Liver (tissue), 9 donors: ENCODE results near the gene SLC25A43. TPM values are rescaled to one million over a fixed set of nuclear protein-coding genes. Genes with fewer than 3 reads are reported as not detected.
A peak's percentile ranks its signal among the peaks of the same experiment; 100 is the strongest.

Source experiments
- DNase-seq: peaks from one replicate; pipeline ENCODE4 v3.0.0-alpha.2; 2017; ENCODE audit warnings: low spot score
- H3K27ac ChIP-seq, 2 donors: one replicate each; pipeline ENCODE4 v1.7.0; 2013; ENCODE audit warnings: inconsistent platforms in 2 of 2, low read length in 2 of 2, control low read depth in 1 of 2, low read depth in 1 of 2, mild to moderate bottlenecking in 1 of 2
- H3K27me3 ChIP-seq, 4 donors: one replicate each; pipeline versions ENCODE4 v1.6.1 to v1.7.0; 2013; ENCODE audit warnings: low read length in 3 of 4, inconsistent platforms in 1 of 4, mild to moderate bottlenecking in 1 of 4, moderate library complexity in 1 of 4; ENCODE audit not compliant: control insufficient read depth in 4 of 4, insufficient read depth in 4 of 4
- H3K36me3 ChIP-seq, 4 donors: one replicate each; pipeline versions ENCODE4 v1.6.1 to v1.7.0; 2013; ENCODE audit warnings: low read length in 3 of 4, mild to moderate bottlenecking in 3 of 4, low read depth in 1 of 4, moderate library complexity in 1 of 4; ENCODE audit not compliant: control insufficient read depth in 4 of 4, insufficient read depth in 3 of 4
- H3K4me1 ChIP-seq, 4 donors: one replicate each; pipeline versions ENCODE4 v1.6.1 to v1.7.0; 2013; ENCODE audit warnings: low read length in 3 of 4, mild to moderate bottlenecking in 3 of 4, moderate library complexity in 1 of 4; ENCODE audit not compliant: control insufficient read depth in 4 of 4, insufficient read depth in 4 of 4
- H3K4me3 ChIP-seq, 3 donors: one replicate each; pipeline versions ENCODE4 v1.6.1 to v1.7.0; 2013; ENCODE audit warnings: low read length in 3 of 3, control low read depth in 1 of 3, low read depth in 1 of 3, mild to moderate bottlenecking in 1 of 3
- H3K9ac ChIP-seq, 2 donors: one replicate each; pipeline ENCODE4 v1.7.0; 2013; ENCODE audit warnings: low read length in 2 of 2, mild to moderate bottlenecking in 2 of 2, moderate library complexity in 2 of 2, control low read depth in 1 of 2, low read depth in 1 of 2
- H3K9me3 ChIP-seq, 4 donors: one replicate each; pipeline versions ENCODE4 v1.6.1 to v1.7.0; 2013; ENCODE audit warnings: low read length in 3 of 4; ENCODE audit not compliant: control insufficient read depth in 4 of 4
- ATF3 ChIP-seq: IDR thresholded peaks from 2 replicates; pipeline ENCODE4 v1.6.1; 2016; ENCODE audit warnings: antibody characterized with exemption
- CTCF ChIP-seq: fragments of 150-350 bp; IDR thresholded peaks from 2 replicates; pipeline ENCODE4 v1.5.1; 2017; ENCODE audit warnings: improper control_type of control experiment, low read depth, low read length; ENCODE audit not compliant: missing input control
- EGR1 ChIP-seq, 2 donors: IDR thresholded peaks; 2 replicates each; pipeline ENCODE4 v1.6.1; 2016 to 2018; ENCODE audit warnings: antibody characterized with exemption in 2 of 2, low read depth in 2 of 2
- FOXA2 ChIP-seq: IDR thresholded peaks from 2 replicates; pipeline ENCODE4 v1.6.1; 2016; ENCODE audit warnings: antibody characterized with exemption
- HNF4A ChIP-seq, 2 donors: conservative IDR thresholded peaks; 2 replicates each; pipeline ENCODE4 v1.6.1; 2016; ENCODE audit warnings: antibody characterized with exemption in 2 of 2, mild to moderate bottlenecking in 2 of 2
- HNF4G ChIP-seq: IDR thresholded peaks from 2 replicates; pipeline ENCODE4 v1.6.1; 2016; ENCODE audit warnings: antibody characterized with exemption
- MAX ChIP-seq: IDR thresholded peaks from 2 replicates; pipeline ENCODE4 v1.6.1; 2016; ENCODE audit warnings: antibody characterized with exemption
- NR2F2 ChIP-seq: IDR thresholded peaks from 2 replicates; pipeline ENCODE4 v1.6.1; 2016; ENCODE audit warnings: antibody characterized with exemption
- RAD21 ChIP-seq, 2 donors: IDR thresholded peaks; 2 replicates each; pipeline ENCODE4 v1.6.1; 2016; ENCODE audit warnings: antibody characterized with exemption in 2 of 2, mild to moderate bottlenecking in 2 of 2
- REST ChIP-seq: IDR thresholded peaks from 2 replicates; pipeline ENCODE4 v1.6.1; 2016; ENCODE audit warnings: antibody characterized with exemption, mild to moderate bottlenecking
- RXRA ChIP-seq, 2 donors: IDR thresholded peaks; 2 replicates each; pipeline ENCODE4 v1.6.1; 2017 to 2018; ENCODE audit warnings: antibody characterized with exemption in 2 of 2, mild to moderate bottlenecking in 1 of 2
- SP1 ChIP-seq: IDR thresholded peaks from 2 replicates; pipeline ENCODE4 v1.6.1; 2018; ENCODE audit warnings: antibody characterized with exemption, mild to moderate bottlenecking
- YY1 ChIP-seq: IDR thresholded peaks from 2 replicates; pipeline ENCODE4 v1.6.1; 2016; ENCODE audit warnings: antibody characterized with exemption, mild to moderate bottlenecking
- WGBS: extraction: QIAGEN DNeasy Blood & Tissue Kit; methylation state at CpG from one replicate; pipeline ENCODE4 v1.1.7; 2013; 5-methylcytosine and 5-hydroxymethylcytosine counted together
- polyA plus RNA-seq, 2 donors: library from polyadenylated mRNA; stranded (reverse) in 1 of 2; unstranded in 1 of 2; fragments of 200-250 nt in 1 of 2; fragments of >200 nt in 1 of 2; fragmentation: Nextera tagmentation in 1 of 2; extraction: Ambion mirVana in 1 of 2; gene quantifications; one replicate each; pipeline versions ENCODE4 v1.2.1 to v1.2.3, GENCODE V29; 2013 to 2015
- total RNA-seq, 2 donors: library from RNA; depleted of rRNA; stranded (reverse); fragments of >200 nt; gene quantifications; one replicate each; pipeline ENCODE4 v1.2.3, GENCODE V29; 2014
- donor health status: healthy.
- donor health status: healthy.
- donor health status: healthy.
- donor health status: healthy.
- donor health status: healthy.

The SLC25A43 gene
- total and polyA plus RNA-seq, 4 donors: 4.5 to 10.9 (median 5.6) TPM

- peak; percentile 69 for DNase-seq
- 13% methylated on average over 48 of the region's 48 CpGs for WGBS
These were observed 83.6 kb downstream of the SLC25A43 start for GRCh38 chrX:119482481-119483480.

More at GRCh38 chrX:119482481-119483480, 83.6 kb downstream of the SLC25A43 start:
- Histone ChIP-seq H3K4me3 (peak overlapping the region in 2 of 3 donors; percentile 42 to 47), H3K4me1 (peaks cover 3 to 33% (median 23%) of the 10 kb centered on the region in 4 donors), H3K9me3 (no peaks in the 10 kb centered on the region), H3K36me3 (no peaks in the 10 kb centered on the region), H3K9ac (peak overlapping the region; percentile 41 to 47), H3K27me3 (no peaks in the 10 kb centered on the region), H3K27ac (peak overlapping the region; percentile 72 to 84)
- TF ChIP-seq MAX: peak; percentile 49
- no peak for TF ChIP-seq NR2F2
- no peak for TF ChIP-seq SP1
- TF ChIP-seq RXRA (IDR thresholded peaks at IDR 0.05): peak in 1 of 2 donors; percentile 10
- TF ChIP-seq RAD21 (IDR thresholded peaks at IDR 0.05): peak; percentile 44 to 68
- TF ChIP-seq ATF3: no peak
- TF ChIP-seq CTCF: peak; percentile 59
- no peak for TF ChIP-seq EGR1 (IDR thresholded peaks at IDR 0.05; ENCODE audit: low read depth in 2 of 2)
- no peak for TF ChIP-seq REST
- TF ChIP-seq YY1: peak; percentile 90
- no peak for TF ChIP-seq HNF4G
- TF ChIP-seq HNF4A (conservative IDR thresholded peaks at IDR 0.05): no peak
- TF ChIP-seq FOXA2: no peak
